Endothelial cell of umbilical vein (primary cell): ENCODE results near the gene UBR4. TPM values are rescaled to one million over a fixed set of nuclear protein-coding genes. Genes with fewer than 3 reads are reported as not detected.

Experiments
- BruUV-seq: library from RNA; stranded (reverse); fragments of 400-500 nt; replicated peaks from 2 replicates; lab custom pipeline; 2021; lab: Mats Ljungman, UMichigan
- CTCF ChIA-PET: fragments of 300-600, 350-600 bp; sonication (Branson Sonifier 250); formaldehyde crosslinking; loops from one replicate; lab custom pipeline; 2021; ENCODE audit warnings: antibody characterized with exemption, inconsistent platforms; lab: Charles Lee
- POLR2A ChIA-PET: fragments of 300-600, 350-600 bp; sonication (Branson Sonifier 250); formaldehyde crosslinking; loops from one replicate; lab custom pipeline; 2021; ENCODE audit warnings: antibody characterized with exemption, inconsistent platforms; lab: Charles Lee
- DNase-seq: peaks from one replicate; pipeline ENCODE4 v3.0.0-alpha.2; 2011; ENCODE audit warnings: low read depth, low spot score
- FAIRE-seq: peaks from 2 replicates; lab custom pipeline; 2011; peaks lifted over from hg19 to GRCh38; lab: Jason Lieb, UNC
- H2AFZ ChIP-seq: 2 replicates; pipeline ENCODE4 v1.6.0; 2012; ENCODE audit warnings: low read depth, low read length, control low read depth, inconsistent platforms
- H3K27ac ChIP-seq: 2 replicates; pipeline ENCODE4 v1.5.1; 2011; ENCODE audit warnings: low read depth, mild to moderate bottlenecking, control low read depth, low read length, moderate library complexity; ENCODE audit not compliant: insufficient read depth
- H3K27me3 ChIP-seq, 2 experiments: 2 replicates each; pipeline versions ENCODE4 v1.6.0 to v1.6.1; 2011; ENCODE audit warnings: low read length in 2 of 2, mixed read lengths in 1 of 2; ENCODE audit not compliant: control insufficient read depth in 2 of 2, insufficient read depth in 2 of 2
- H3K36me3 ChIP-seq, 2 experiments: 2 replicates in 1 of 2; 3 replicates in 1 of 2; pipeline ENCODE4 v1.5.1; 2011; ENCODE audit warnings: low read length in 2 of 2, mild to moderate bottlenecking in 1 of 2, moderate library complexity in 1 of 2; ENCODE audit not compliant: control insufficient read depth in 2 of 2, insufficient read depth in 2 of 2; ENCODE audit errors: extremely low read depth in 1 of 2
- H3K4me1 ChIP-seq: 3 replicates; pipeline ENCODE4 v1.5.1; 2011; ENCODE audit warnings: mild to moderate bottlenecking, low read length; ENCODE audit not compliant: control insufficient read depth, insufficient read depth; ENCODE audit errors: extremely low read depth
- H3K4me2 ChIP-seq: 2 replicates; pipeline ENCODE4 v1.6.1; 2011; ENCODE audit warnings: low read length, control low read depth, mixed read lengths; ENCODE audit not compliant: insufficient read depth
- H3K4me3 ChIP-seq, 3 experiments: fragments of 200-600 bp in 1 of 3; sonication (generic), shearing (Covaris generic) in 1 of 3; replicated peaks in 1 of 3; 2 replicates each; pipeline ENCODE4 v1.5.1; 2011 to 2016; ENCODE audit warnings: control low read depth in 3 of 3, low read length in 3 of 3, mild to moderate bottlenecking in 2 of 3, inconsistent platforms in 1 of 3, low read depth in 1 of 3, moderate library complexity in 1 of 3; ENCODE audit not compliant: insufficient read depth in 1 of 3
- H3K79me2 ChIP-seq: 2 replicates; pipeline ENCODE4 v1.6.0; 2012; ENCODE audit warnings: low read length, inconsistent platforms; ENCODE audit not compliant: control insufficient read depth, insufficient read depth
- H3K9ac ChIP-seq: replicated peaks from 2 replicates; pipeline ENCODE3; 2011; ENCODE audit warnings: low read length, control low read depth; ENCODE audit not compliant: insufficient read depth; ENCODE audit errors: extremely low read depth
- H3K9me1 ChIP-seq: replicated peaks from 3 replicates; pipeline ENCODE4 v1.6.0; 2011; ENCODE audit warnings: mild to moderate bottlenecking, low read length; ENCODE audit not compliant: control insufficient read depth, insufficient read depth; ENCODE audit errors: extremely low read depth
- H3K9me3 ChIP-seq: replicated peaks from 2 replicates; pipeline ENCODE4 v1.5.1; 2012; ENCODE audit warnings: low read length, inconsistent platforms; ENCODE audit not compliant: control insufficient read depth, insufficient read depth
- H4K20me1 ChIP-seq: replicated peaks from 2 replicates; pipeline ENCODE3; 2011; ENCODE audit warnings: mild to moderate bottlenecking, low read length; ENCODE audit not compliant: control insufficient read depth, insufficient read depth; ENCODE audit errors: extremely low read depth
- EZH2 ChIP-seq: IDR thresholded peaks from 2 replicates; pipeline ENCODE4 v1.6.1; 2012; ENCODE audit warnings: borderline replicate concordance, low read depth, mild to moderate bottlenecking, moderate library complexity, low read length, inconsistent platforms; ENCODE audit not compliant: severe bottlenecking
- GATA2 ChIP-seq: IDR thresholded peaks from 2 replicates; pipeline ENCODE4 v1.7.0; 2011; ENCODE audit warnings: low read depth, mild to moderate bottlenecking, moderate library complexity, mixed read lengths, low read length; ENCODE audit not compliant: insufficient read length, insufficient read depth
- JUN ChIP-seq: IDR thresholded peaks from 2 replicates; pipeline ENCODE4 v1.6.1; 2011; ENCODE audit warnings: borderline replicate concordance, low read depth; ENCODE audit not compliant: insufficient read length, insufficient read depth
- MYC ChIP-seq: IDR thresholded peaks from one replicate; pipeline ENCODE4 v1.6.1; 2011; ENCODE audit warnings: mild to moderate bottlenecking, low read depth, low read length
- POLR2AphosphoS5 ChIP-seq: IDR thresholded peaks from 2 replicates; pipeline ENCODE4 v1.6.1; 2012; ENCODE audit warnings: low read depth, mild to moderate bottlenecking, control low read depth, low read length, moderate library complexity; ENCODE audit not compliant: insufficient read depth
- dilution Hi-C: fragments of 300-500 bp; cut with MboI; formaldehyde crosslinking; loops from one replicate; pipeline ENCODE4 v1.15.0; 2019; ENCODE audit warnings: low sequenced_read_pairs; ENCODE audit not compliant: extremely low pct_ligation_motif_present
- intact Hi-C: fragments of 100-400 bp; cut with micrococcal nuclease; formaldehyde crosslinking; loops from one replicate; pipeline ENCODE4 v1.10.0; 2022
- polyA plus RNA-seq, 4 experiments: library from polyadenylated mRNA; depleted of rRNA in 3 of 4; stranded (reverse) in 3 of 4; unstranded in 1 of 4; fragments of >200 nt; gene quantifications; 2 replicates each; pipeline versions ENCODE4 v1.2.1 to v1.2.3, GENCODE V29; 2011 to 2012; ENCODE audit warnings: missing spikeins in 1 of 4
- total RNA-seq: library from RNA; stranded (reverse); gene quantifications from 2 replicates; pipeline ENCODE4 v1.2.3, GENCODE V29; 2021
- TF ChIP-seq, protein P1 (sequence below), 2 donors: IDR thresholded peaks; 1 replicate in 1 of 2; 2 replicates in 1 of 2; pipeline ENCODE4 v1.5.1; 2011; ENCODE audit warnings: low read length in 2 of 2, mild to moderate bottlenecking in 2 of 2, moderate library complexity in 2 of 2, control low read depth in 1 of 2, inconsistent platforms in 1 of 2, low read depth in 1 of 2; ENCODE audit not compliant: insufficient read depth in 1 of 2; ENCODE audit errors: extremely low read depth in 1 of 2
- TF ChIP-seq, protein P2 (sequence below): IDR thresholded peaks from 2 replicates; pipeline ENCODE4 v1.6.1; 2011; ENCODE audit not compliant: insufficient read depth, insufficient read length

Gene UBR4
- total and polyA plus RNA-seq, 2 donors (not counting 3 experiments of a cell fraction or from before 2014, with no cell fraction given) = 125 to 150 TPM

DNA sequence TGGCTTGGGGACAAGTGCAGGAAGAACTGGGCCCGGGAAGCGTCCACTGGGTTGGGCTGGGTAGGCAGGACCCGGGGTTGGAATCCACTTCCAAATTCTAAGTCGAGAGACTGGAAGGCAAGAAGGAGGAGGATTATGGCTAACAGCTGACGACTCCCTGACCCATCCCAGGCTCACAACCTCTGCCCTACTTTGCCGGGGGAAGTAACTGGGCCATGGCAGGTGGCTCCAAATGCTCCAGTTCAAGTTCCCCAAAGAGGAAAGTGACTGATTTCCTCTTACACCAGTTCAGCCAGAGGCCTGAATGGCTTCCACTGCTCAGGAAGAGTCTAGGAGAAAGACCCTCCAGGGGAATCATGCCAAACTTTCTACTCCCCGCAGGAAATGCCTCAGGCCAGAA lies 29.8 kb upstream of the UBR4 start:
- H4K20me1 ChIP-seq = no peaks in the 10 kb centered on the region
- dilution Hi-C loops (no loop called here), intact Hi-C loops (loop anchor here (2.0 to 5.0 kb wide), 2 partner anchors 29 to 333 kb away; partner anchors contain the start of gene UBR4)
- no peak overlapping the region for H3K9ac ChIP-seq
- H3K36me3 ChIP-seq = peaks cover 30 to 49% of the 10 kb centered on the region in 2 experiments
- TF ChIP-seq, protein P1, sequence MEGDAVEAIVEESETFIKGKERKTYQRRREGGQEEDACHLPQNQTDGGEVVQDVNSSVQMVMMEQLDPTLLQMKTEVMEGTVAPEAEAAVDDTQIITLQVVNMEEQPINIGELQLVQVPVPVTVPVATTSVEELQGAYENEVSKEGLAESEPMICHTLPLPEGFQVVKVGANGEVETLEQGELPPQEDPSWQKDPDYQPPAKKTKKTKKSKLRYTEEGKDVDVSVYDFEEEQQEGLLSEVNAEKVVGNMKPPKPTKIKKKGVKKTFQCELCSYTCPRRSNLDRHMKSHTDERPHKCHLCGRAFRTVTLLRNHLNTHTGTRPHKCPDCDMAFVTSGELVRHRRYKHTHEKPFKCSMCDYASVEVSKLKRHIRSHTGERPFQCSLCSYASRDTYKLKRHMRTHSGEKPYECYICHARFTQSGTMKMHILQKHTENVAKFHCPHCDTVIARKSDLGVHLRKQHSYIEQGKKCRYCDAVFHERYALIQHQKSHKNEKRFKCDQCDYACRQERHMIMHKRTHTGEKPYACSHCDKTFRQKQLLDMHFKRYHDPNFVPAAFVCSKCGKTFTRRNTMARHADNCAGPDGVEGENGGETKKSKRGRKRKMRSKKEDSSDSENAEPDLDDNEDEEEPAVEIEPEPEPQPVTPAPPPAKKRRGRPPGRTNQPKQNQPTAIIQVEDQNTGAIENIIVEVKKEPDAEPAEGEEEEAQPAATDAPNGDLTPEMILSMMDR (IDR thresholded peaks at IDR 0.05; ENCODE audit: extremely low read depth in 1 of 2, insufficient read depth in 1 of 2, low read depth in 1 of 2, low read length in 2 of 2) = no peak
- TF ChIP-seq JUN (no peak), EZH2 (no peak), POLR2AphosphoS5 (no peak), MYC (no peak), GATA2 (no peak)
- TF ChIP-seq, protein P2, sequence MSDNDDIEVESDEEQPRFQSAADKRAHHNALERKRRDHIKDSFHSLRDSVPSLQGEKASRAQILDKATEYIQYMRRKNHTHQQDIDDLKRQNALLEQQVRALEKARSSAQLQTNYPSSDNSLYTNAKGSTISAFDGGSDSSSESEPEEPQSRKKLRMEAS = no peak
- H3K27ac ChIP-seq = no peak overlapping the region
- no peak overlapping the region for H2AFZ ChIP-seq
- H3K79me2 ChIP-seq = no peaks in the 10 kb centered on the region
- no peaks in the 10 kb centered on the region for H3K27me3 ChIP-seq
- CTCF ChIA-PET = interaction anchor here (0.7 to 3.0 kb wide), 8 partner anchors 9 to 414 kb away, joined by 3 to 24 read pairs (median 7); no protein-coding TSS in a partner anchor
- POLR2A ChIA-PET = no interaction called here
- H3K9me3 ChIP-seq = no peaks in the 10 kb centered on the region
- no peaks in the 10 kb centered on the region for H3K4me1 ChIP-seq
- H3K9me1 ChIP-seq = no peaks in the 10 kb centered on the region
- DNase-seq = no peak
- no TSS peak for BruUV-seq
- FAIRE-seq = no peak
- no peak overlapping the region for H3K4me2 ChIP-seq
- no peak overlapping the region for H3K4me3 ChIP-seq
